H1 (cell line): ENCODE measurements around the gene ILF2.

ENCODE experiments used
- EGR1 ChIP-seq: IDR thresholded peaks from 2 replicates; pipeline ENCODE4 v1.6.1; 2011; ENCODE audit warnings: low read depth, low read length, borderline replicate concordance
- EZH2 ChIP-seq: fragments of 200-600 bp; sonication (generic); IDR thresholded peaks from 2 replicates; pipeline ENCODE4 v1.7.1; 2012; ENCODE audit warnings: low read depth, mild to moderate bottlenecking, moderate library complexity, low read length, inconsistent platforms; ENCODE audit not compliant: severe bottlenecking
- HDAC2 ChIP-seq, 2 experiments: fragments of 300-600 bp in 1 of 2; sonication (generic) in 1 of 2; IDR thresholded peaks; 2 replicates each; pipeline ENCODE4 v1.6.1; 2011 to 2012; ENCODE audit warnings: low read depth in 2 of 2, low read length in 2 of 2, mild to moderate bottlenecking in 2 of 2, moderate library complexity in 2 of 2, borderline replicate concordance in 1 of 2, inconsistent platforms in 1 of 2
- JUND ChIP-seq: IDR thresholded peaks from 2 replicates; pipeline ENCODE4 v1.6.1; 2011; ENCODE audit warnings: mild to moderate bottlenecking, improper control_type of control experiment, low read length
- NRF1 ChIP-seq: IDR thresholded peaks from 2 replicates; pipeline ENCODE4 v1.6.1; 2011; ENCODE audit warnings: mild to moderate bottlenecking, low read depth, low read length, improper control_type of control experiment
- POLR2A ChIP-seq, 2 experiments: IDR thresholded peaks; 1 replicate in 1 of 2; 2 replicates in 1 of 2; pipeline ENCODE4 v1.6.1; 2011; ENCODE audit warnings: low read depth in 2 of 2, low read length in 2 of 2, mild to moderate bottlenecking in 2 of 2; ENCODE audit errors: control extremely low read depth in 1 of 2
- RAD21 ChIP-seq, 2 experiments: IDR thresholded peaks in 1 of 2; conservative IDR thresholded peaks in 1 of 2; 2 replicates each; pipeline ENCODE4 v1.6.1; 2011; ENCODE audit warnings: low read depth in 2 of 2, low read length in 2 of 2, improper control_type of control experiment in 1 of 2, inconsistent platforms in 1 of 2, mild to moderate bottlenecking in 1 of 2, moderate library complexity in 1 of 2
- RFX5 ChIP-seq: IDR thresholded peaks from 2 replicates; pipeline ENCODE4 v1.6.1; 2011; ENCODE audit warnings: low read depth, low read length, improper control_type of control experiment, borderline replicate concordance
- TF ChIP-seq, protein P1 (sequence below), 3 experiments: IDR thresholded peaks; 1 replicate in 2 of 3; 2 replicates in 1 of 3; pipeline versions ENCODE4 v1.5.1 to v1.6.1; 2011; ENCODE audit warnings: low read length in 3 of 3, mild to moderate bottlenecking in 3 of 3, inconsistent platforms in 2 of 3, low read depth in 1 of 3, moderate library complexity in 1 of 3; ENCODE audit not compliant: insufficient read depth in 1 of 3; ENCODE audit errors: control extremely low read depth in 1 of 3

DNA sequence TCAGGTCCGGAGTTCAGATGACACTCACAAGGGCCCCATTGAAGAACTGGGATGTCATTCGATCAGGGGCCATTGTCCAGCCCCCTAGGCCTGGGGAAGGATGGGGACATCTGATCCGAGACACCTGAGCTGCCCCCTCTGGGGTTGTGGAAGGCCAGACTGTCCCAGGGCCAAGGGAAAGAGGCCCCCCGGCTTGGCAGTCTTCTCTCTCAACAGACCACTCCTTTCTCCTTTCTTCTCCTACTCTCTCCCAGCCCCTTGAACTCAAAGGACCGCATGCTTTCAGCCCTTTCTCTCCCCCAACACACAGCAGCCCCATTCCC is 41.5 kb downstream of the ILF2 start:
- TF ChIP-seq JUND: no peak
- no peak for TF ChIP-seq HDAC2 (IDR thresholded peaks at IDR 0.05; ENCODE audit: borderline replicate concordance in 1 of 2, low read depth in 2 of 2, low read length in 2 of 2)
- no peak for TF ChIP-seq NRF1
- TF ChIP-seq EZH2: no peak
- TF ChIP-seq, protein P1, sequence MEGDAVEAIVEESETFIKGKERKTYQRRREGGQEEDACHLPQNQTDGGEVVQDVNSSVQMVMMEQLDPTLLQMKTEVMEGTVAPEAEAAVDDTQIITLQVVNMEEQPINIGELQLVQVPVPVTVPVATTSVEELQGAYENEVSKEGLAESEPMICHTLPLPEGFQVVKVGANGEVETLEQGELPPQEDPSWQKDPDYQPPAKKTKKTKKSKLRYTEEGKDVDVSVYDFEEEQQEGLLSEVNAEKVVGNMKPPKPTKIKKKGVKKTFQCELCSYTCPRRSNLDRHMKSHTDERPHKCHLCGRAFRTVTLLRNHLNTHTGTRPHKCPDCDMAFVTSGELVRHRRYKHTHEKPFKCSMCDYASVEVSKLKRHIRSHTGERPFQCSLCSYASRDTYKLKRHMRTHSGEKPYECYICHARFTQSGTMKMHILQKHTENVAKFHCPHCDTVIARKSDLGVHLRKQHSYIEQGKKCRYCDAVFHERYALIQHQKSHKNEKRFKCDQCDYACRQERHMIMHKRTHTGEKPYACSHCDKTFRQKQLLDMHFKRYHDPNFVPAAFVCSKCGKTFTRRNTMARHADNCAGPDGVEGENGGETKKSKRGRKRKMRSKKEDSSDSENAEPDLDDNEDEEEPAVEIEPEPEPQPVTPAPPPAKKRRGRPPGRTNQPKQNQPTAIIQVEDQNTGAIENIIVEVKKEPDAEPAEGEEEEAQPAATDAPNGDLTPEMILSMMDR (IDR thresholded peaks at IDR 0.05; ENCODE audit: control extremely low read depth in 1 of 3, insufficient read depth in 1 of 3, low read depth in 1 of 3, low read length in 3 of 3): no peak
- no peak for TF ChIP-seq RFX5
- no peak for TF ChIP-seq EGR1
- no peak for TF ChIP-seq POLR2A (IDR thresholded peaks at IDR 0.05; ENCODE audit: control extremely low read depth in 1 of 2, low read depth in 2 of 2, low read length in 2 of 2)
- no peak for TF ChIP-seq RAD21 (IDR thresholded peaks at IDR 0.05 in 1 of 2, conservative IDR thresholded peaks at IDR 0.05 in 1 of 2; ENCODE audit: low read depth in 2 of 2, low read length in 2 of 2)
